Glomerular endothelial cell (primary cell): ENCODE data around the gene KANK2. TPM values are rescaled to one million over a fixed set of nuclear protein-coding genes. Genes with fewer than 3 reads are reported as not detected.

Experiments
- DNase-seq: peaks from one replicate; pipeline ENCODE4 v3.0.0-alpha.2; 2011; ENCODE audit warnings: low read depth, low spot score; ENCODE audit errors: extremely low read depth
- total RNA-seq: library from RNA; depleted of rRNA; stranded (reverse); fragments of >200 nt; gene quantifications from 2 replicates; pipeline ENCODE4 v1.2.3, GENCODE V29; 2015

The KANK2 gene
- 86.8 and 97.1 TPM in 2 replicates for total RNA-seq

DNA sequence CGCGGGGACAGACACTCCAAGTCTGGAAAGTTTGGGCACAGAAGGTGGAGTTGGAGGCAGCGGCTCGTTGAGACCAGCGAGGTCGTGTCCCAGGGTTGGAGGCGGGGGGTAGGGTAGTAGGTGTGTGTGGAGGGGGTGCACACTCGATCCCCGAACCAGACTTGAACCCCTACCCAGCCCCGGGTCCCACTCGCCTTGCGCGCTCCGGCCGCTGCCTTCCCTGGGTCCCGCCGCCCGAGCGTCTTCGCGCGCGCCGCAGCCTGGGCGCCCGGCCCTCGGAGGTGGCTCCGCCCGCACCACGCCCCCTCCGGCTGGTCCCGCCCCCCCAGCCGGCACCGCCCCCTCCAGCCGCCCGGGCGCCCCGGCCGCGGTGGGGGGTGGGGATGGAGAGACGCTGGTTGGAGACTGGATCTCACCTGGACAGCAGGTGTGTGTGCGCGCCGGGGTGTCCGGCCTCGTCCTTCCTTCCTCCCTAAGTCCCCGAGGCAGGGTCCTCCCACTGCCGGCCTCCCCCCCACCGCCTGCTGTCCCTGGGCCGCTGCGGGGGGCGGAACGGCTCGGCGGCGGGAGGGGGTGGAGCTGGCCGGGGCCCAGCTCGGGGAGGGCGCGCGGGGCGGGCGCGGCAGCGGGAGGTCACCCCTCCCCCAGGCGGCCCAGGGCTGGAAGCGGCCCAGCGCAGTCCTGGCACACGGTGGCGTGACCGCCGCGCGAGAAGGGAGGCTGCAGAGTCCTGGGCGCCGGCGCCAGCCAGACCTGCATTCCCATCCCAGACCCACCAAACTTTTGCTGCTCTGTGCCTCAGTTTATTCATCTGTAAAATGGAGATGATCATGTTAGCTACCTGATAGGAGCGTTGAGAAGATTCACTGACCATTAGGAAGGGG is at the start of gene KANK2:
Gene KANK2 (minus strand): TSS at position 255 of the 884 bp plus-strand sequence. CDS start 3,034 bp downstream, outside the sequence.
- DNase-seq, result no peak

DNA sequence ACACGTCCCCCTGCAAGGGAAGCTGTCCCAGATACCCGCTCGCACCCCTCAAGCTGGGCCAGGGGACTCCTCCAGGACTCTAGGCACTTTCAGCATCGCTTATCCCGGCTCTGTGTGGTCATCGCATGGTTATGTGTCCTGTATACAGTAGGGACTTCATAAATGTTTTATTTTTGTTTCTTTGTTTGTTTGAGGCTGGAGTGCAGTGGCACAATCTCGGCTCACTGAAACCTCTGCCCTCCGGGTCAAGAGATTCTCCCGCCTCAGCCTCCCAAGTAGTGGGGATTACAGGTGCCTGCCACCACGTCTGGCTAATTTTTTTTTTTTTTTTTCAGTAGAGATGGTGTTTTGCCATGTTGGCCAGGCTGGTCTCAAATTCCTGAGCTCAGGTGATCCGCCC is 49.6 kb upstream of the KANK2 start:
- no peak for DNase-seq

DNA sequence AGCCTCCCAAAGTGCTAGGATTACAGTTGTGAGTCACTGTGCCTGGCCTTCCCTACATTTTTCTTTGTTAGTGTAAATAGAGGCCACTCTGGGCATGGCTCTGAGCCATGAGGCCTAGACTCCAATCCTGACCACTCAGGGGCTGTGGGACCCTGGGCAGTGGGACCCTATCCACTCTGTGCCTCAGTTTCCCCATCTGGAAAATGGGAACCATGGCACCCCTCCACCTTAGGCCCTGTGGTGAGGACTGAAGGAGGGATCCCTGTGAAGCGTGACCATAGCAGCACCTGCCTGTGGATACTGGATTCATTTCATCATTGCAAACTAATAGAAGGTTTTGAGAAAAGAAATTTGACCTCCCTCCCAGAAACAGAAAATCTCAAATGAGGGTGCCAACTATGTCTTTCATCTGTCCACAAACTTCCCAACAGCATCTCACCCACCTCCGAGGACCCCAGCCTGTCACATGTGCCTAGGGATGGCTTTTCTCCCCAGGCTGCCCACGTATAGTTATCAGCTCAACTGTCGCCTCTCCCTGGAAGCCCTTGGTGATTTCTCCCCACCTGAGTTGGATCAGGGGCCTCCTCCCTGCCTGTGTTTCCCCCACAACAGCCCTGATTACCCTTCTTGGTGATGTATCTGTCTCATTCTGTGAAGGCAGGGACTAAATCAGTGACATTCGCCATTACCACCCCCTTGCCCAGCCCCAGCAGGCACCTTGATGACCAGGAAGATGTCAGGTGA is 47.7 kb upstream of the KANK2 start:
- DNase-seq, result no peak

DNA sequence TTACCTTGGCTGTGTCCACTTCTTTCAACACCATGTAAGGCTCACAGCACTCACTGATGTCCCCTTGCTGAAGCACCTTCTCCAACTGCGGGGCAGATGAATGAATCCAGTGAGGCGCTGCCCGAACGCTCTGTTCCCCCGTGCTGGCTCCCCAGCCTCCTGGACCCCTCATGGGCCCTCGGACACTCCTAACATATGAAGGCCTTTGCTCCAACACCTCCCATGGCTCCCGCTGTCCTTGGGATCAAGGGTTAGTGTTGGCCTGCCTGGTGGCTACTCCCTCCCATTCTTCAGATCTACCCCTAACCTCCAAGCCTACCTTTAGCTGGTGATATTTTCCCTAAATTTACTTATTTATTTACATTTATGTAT is 46.4 kb upstream of the KANK2 start:
- DNase-seq, result no peak

DNA sequence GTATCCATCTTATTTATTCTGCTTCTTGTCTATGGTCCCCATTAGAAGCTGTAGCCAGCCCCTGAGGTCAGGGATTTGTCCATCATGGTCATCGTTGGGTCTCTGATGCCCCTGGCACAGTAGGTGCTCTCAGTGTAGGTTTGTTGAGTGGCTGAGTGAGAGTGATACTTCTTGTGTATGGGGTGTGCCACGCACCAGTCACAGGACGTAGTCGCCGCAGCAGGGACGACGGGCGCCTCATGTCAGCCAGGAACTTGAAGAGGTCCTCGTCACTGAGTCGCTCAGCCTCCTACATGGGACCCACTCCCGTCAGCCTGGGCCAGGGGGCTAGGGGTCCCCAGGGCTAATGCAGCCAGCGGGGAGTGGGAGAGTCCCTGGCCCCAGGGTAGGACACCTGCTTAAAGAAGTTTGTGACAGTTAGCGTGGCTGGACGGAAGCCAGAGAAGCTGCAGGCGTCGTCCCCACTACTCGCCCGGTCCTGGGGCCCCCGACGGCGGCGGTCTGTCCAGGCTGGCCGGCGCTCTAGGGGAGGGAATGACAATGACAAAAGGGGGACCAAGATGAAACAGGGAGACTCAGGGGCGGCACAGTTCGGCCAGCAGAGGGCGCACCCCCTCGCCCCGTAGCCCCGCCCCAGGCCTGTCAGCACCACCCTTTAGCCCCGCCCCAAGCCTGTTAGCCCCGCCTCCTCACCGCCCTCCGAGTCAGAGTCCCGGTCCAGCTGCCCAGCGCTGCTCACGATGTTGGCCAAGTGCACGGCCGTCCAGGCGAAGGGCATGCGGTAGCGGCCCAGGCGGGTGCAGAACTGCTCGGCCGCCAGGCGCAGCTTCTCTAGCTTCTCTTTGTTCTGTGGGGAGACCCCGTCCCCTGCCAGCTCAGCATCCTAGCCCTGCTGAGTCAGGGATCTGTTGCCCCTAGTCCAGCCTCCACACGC is 45.8 kb upstream of the KANK2 start:
- DNase-seq, result no peak

DNA sequence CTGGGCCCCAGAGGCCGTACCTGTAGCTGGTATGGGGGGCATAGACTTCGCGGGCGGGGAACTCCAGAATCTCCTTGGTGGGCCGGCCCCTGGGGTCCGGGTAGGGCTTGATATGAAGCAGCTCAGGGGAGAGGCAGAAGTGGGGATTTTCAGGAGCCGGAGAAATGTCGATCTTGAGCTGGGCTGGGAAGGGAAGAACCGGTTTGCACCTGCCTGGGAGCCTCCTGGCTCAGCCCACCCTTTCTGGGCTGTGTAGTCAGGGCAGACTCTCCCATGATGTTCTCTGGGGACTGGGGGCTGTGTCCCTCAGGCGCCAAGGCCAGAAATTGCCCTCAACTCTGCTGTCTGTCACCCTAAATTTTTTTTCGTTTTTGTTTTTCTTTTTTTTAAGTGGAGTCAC is 44.7 kb upstream of the KANK2 start:
- no peak for DNase-seq

DNA sequence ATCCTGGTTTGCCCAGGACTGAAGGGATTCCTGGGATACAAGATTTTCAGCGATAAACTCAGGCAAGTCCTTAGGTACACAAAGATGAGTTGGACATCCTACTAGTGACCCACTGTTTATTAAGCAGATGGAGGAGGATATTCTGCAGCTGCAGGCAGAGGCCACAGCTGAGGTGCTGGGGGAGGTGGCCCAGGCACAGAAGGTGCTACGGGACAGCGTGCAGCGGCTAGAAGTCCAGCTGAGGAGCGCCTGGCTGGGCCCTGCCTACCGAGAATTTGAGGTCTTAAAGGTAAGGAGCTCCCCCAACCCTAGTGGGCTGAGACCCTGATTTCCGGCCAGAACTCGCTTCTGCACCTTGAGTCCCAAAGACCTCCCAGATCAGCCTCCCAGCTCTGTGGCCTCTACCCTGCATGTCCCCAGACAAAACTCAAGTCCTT is 42.7 kb upstream of the KANK2 start:
- DNase-seq, result no peak

GRCh38 chr19:11239377-11240000 is 42.1 kb upstream of the KANK2 start, which contains the start of gene ANGPTL8:
ANGPTL8 (plus strand) TSS chr19:11239619; CDS start chr19:11239638, 19 bp downstream.
- no peak for DNase-seq

DNA sequence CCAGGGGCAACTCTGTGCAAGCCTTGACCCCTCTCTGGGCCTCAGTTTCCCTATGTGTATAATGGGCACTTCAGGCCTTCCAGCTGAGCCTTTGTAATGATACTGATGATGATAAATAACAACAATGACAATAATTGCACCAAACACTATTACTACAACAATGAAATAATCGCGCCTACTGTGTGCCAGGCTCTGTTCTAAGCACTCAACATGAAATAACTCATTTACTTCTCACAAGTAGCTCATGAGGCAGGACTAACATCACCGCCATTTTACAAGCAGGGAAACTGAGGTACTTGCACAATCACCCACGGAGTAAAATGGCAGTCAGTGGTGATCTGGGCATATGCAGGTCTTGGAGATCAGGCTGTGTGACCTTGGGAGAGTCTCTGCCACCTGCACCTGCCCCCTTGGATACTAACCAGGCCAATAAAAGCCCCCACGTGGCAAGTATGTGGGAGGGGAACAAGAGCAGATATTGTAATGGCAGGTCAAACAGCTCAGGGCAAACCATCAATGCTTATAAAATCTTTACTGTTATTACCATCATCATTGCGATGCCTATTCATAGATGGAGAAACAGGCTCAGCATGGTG is 41.5 kb upstream of the KANK2 start:
- no peak for DNase-seq

GRCh38 chr19:11238041-11238440 is 40.7 kb upstream of the KANK2 start:
- no peak for DNase-seq

- DNase-seq, result no peak
These were observed 40.0 kb upstream of the KANK2 start for GRCh38 chr19:11237321-11237720.

GRCh38 chr19:11236324-11237301 is 39.3 kb upstream of the KANK2 start:
- no peak for DNase-seq

DNA sequence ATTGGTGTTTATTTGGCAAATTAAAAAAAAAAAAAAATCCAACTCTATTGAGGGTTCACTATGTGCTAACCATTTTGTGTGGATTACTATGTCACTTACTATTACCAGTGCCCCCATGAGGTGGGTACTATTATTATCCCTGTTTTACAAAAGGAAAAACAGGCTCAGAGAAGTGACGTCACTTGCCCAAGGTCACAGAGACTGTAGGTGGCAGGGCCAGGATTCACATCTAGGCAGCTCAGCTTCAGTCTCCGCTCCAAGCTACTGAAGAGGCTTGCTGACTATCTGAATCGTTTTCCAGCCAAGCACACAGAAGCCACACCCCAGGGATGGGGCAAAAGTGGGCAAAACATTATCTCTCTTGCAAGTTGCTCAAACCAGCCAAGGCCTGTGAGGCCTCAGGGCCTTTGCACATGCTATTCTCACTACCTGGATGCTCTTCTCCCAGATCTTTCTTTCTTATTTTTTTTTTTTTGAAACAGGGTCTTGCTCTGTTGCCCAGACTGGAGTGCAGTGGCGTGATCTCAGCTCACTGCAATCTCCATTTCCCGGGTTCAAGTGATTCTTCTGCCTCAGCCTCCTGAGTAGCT is 37.2 kb upstream of the KANK2 start:
- DNase-seq, result no peak

DNA sequence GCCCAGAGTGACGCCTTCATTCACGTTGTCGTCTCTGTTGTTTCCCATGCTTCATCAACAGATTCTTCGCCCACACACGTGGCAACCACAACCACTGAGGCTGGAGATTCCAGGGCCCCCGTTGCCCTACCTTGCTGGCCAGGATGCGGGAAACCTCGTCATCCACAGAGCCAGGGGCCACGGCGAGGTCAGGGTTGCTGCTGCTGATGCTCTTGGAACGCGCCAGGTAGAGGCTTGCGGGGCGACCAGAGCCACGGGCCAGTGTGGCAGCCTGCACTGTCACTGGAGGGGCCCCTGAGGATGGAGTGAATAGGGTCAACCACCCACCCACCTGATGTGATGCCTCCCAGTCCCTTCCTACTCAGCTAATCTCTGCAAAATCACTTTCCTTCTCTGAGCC is 35.7 kb upstream of the KANK2 start:
- DNase-seq, result no peak

- DNase-seq, result no peak
These were observed 35.2 kb upstream of the KANK2 start for GRCh38 chr19:11232555-11232954.

DNA sequence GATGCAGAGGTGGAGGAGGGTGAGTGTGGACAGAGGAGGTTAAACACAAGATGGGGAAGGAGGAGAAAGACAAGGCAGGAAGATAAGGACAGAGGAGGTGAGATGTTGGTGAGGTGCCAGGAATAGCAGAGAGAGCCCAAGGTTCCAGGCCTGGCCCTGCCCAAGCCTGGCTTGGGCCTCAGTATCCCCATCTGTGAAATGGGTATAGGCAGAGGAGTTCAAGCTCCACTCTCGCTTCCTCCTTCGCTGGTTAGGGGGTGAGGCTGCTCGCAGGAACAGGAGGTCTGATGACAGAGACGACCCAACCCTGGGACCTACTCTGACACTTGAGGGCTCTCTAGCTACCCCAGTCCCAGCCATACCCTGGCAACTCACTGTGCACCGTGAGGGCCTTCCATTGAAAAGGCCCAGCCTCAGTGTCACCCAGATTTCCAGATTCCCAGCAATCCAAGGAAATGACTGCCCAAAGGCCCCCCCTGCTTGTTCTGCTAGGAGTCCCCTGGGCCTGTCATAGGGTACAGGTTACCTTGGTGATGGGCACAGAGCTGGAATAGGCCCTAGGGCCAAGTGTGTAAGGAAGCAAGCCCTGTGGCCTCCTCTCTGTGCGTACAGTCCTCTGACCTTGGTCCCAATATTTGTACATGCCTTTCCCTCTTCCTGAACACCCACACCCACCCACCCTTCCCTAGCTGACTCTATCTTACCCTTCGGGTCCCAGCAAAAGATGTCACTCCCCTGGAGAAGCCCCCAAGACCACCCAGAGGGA is 33.5 kb upstream of the KANK2 start:
- no peak for DNase-seq

GRCh38 chr19:11227195-11227886 is 30.0 kb upstream of the KANK2 start:
- no peak for DNase-seq
